Activated CD8-positive, alpha-beta T cell treated with anti-CD3 and anti-CD28 coated beads for 36 hours (primary cell): ENCODE results near the gene RPS19. TPM values are rescaled to one million over a fixed set of nuclear protein-coding genes. Genes with fewer than 3 reads are reported as not detected.

Experiments used
- ATAC-seq: fragments of 200-7000 bp; cut with Tn5 transposase; one replicate; pipeline ENCODE4 v1.10.0; 2021; ENCODE audit warnings: mild to moderate bottlenecking, moderate library complexity
- CTCF ChIA-PET: fragments of 350-600 bp; sonication (Branson Sonifier 250); formaldehyde crosslinking; loops from one replicate; lab custom pipeline; 2021; ENCODE audit warnings: antibody characterized with exemption; lab: Charles Lee
- POLR2A ChIA-PET: fragments of 350-600 bp; sonication (Branson Sonifier 250); formaldehyde crosslinking; loops from one replicate; lab custom pipeline; 2021; ENCODE audit warnings: antibody characterized with exemption; lab: Charles Lee
- DNase-seq: peaks from one replicate; pipeline ENCODE4 v3.0.0-alpha.2; 2020
- H3K27ac Mint-ChIP-seq: one replicate; pipeline ENCODE4 v1.8.0; 2021; ENCODE audit warnings: mild to moderate bottlenecking, mixed read lengths
- H3K27me3 Mint-ChIP-seq: one replicate; pipeline ENCODE4 v1.8.0; 2021; ENCODE audit warnings: mixed read lengths
- H3K36me3 Mint-ChIP-seq: one replicate; pipeline ENCODE4 v1.8.0; 2021; ENCODE audit warnings: low read depth, mixed read lengths
- H3K4me1 Mint-ChIP-seq: one replicate; pipeline ENCODE4 v1.8.0; 2021; ENCODE audit warnings: low read depth, mixed read lengths
- H3K4me3 Mint-ChIP-seq: one replicate; pipeline ENCODE4 v1.8.0; 2021; ENCODE audit warnings: mild to moderate bottlenecking, moderate library complexity, mixed read lengths
- H3K9me3 Mint-ChIP-seq: one replicate; pipeline ENCODE4 v1.8.0; 2021; ENCODE audit warnings: mixed read lengths
- CTCF ChIP-seq: fragments of 200-600 bp; IDR thresholded peaks from one replicate; pipeline ENCODE4 v1.8.0; 2022; ENCODE audit warnings: antibody characterized with exemption, mild to moderate bottlenecking
- intact Hi-C: fragments of 100-400 bp; cut with micrococcal nuclease; formaldehyde crosslinking; loops from one replicate; pipeline ENCODE4 v1.10.0; 2022
- total RNA-seq, 2 experiments: library from RNA; stranded (reverse); gene quantifications; one replicate each; pipeline ENCODE4 v1.2.3, GENCODE V29; 2021

RPS19 gene
- total RNA-seq, 2 experiments from 2014 or later = 3,454 to 3,479 TPM

DNA sequence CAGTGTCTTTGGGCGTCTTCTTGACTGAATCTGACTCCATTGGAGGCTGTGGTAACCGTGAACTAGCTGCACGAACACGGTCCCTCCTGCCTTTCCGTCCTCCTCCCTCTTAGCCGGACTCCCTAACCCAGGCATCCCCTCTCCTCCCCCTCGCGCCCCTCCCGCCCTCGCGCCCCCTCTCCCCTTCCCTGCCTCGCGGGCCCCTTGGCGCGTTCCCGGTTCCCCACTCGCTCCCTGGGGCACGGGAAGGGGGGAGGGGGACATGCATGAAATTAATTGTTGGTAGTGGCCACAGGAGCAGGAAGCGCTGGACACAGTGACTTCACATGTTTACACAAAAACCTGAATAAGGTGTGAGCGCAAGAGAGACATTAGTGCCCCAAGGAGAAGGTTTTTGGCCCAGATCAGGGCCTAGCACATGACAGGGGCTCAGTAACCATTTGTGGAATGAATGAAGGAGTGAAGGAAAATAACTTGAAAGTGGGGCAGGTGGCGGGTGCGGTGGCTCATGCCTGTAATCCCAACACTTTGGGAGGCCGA, 14.9 kb upstream of the RPS19 start:
- CTCF ChIA-PET = no interaction called here
- no peaks in the 10 kb centered on the region for H3K4me1 Mint-ChIP-seq
- TF ChIP-seq CTCF = no peak
- no peak overlapping the region for H3K27ac Mint-ChIP-seq
- H3K27me3 Mint-ChIP-seq = no peaks in the 10 kb centered on the region
- H3K36me3 Mint-ChIP-seq = no peaks in the 10 kb centered on the region
- intact Hi-C loops = no loop called here
- POLR2A ChIA-PET = no interaction called here
- no peak for DNase-seq
- no peak overlapping the region for H3K4me3 Mint-ChIP-seq
- no peaks in the 10 kb centered on the region for H3K9me3 Mint-ChIP-seq
- no peak for ATAC-seq

DNA sequence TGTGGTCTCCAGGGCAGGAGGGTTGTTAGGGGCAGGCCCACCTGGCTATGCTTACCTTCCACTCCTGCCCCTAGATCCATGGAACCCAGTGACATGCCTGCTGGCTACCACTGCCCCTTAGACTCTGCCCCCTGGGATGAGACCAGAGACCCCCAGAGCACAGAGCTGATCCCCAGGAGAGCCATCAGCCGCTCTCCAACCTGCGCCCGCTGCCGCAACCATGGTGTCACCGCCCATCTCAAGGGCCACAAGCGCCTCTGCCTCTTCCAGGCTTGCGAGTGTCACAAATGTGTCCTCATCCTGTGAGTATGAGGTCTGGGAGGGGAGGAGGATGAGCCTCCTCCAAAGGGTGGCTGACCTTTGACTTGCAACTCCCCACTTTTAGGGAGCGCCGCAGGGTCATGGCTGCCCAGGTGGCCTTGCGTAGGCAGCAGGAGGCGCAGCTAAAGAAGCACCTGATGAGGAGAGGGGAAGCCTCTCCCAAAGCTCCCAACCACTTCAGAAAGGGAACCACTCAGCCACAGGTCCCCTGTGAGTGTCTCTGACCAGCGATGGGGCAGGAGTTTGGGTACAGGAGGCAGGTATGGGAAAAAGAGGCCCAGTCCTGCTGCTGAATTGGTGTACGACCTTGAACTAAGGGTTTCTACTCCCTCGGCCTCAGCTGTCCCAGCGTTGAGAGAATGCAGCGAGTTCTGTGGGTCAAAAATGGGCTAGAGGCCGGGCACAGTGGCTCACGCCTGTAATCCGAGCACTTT, 12.5 kb upstream of the RPS19 start:
- intact Hi-C loops = no loop called here
- no peaks in the 10 kb centered on the region for H3K27me3 Mint-ChIP-seq
- no peak overlapping the region for H3K4me3 Mint-ChIP-seq

GRCh38 chr19:41848666-41849065, 11.4 kb upstream of the RPS19 start:
- Mint-ChIP-seq H3K27ac (no peak overlapping the region), H3K9me3 (no peaks in the 10 kb centered on the region), H3K27me3 (no peaks in the 10 kb centered on the region), H3K4me3 (no peak overlapping the region), H3K36me3 (no peaks in the 10 kb centered on the region), H3K4me1 (no peaks in the 10 kb centered on the region)
- ATAC-seq (no peak), DNase-seq (no peak)
- CTCF ChIA-PET = interaction anchor here (1.2 to 1.4 kb wide), 2 partner anchors 11 to 96 kb away, joined by 4 to 7 read pairs; no protein-coding TSS in a partner anchor
- no peak for TF ChIP-seq CTCF
- POLR2A ChIA-PET = no interaction called here
- intact Hi-C loops = no loop called here

More for the DNA sequence above, 12.5 kb upstream of the RPS19 start:
- CTCF ChIA-PET = interaction anchor here (1.1 kb wide), 1 partner anchor 201 kb away, joined by 3 read pairs; no protein-coding TSS in a partner anchor
- no peak overlapping the region for H3K27ac Mint-ChIP-seq
- DNase-seq (no peak), ATAC-seq (no peak)
- H3K36me3 Mint-ChIP-seq = no peaks in the 10 kb centered on the region
- POLR2A ChIA-PET = no interaction called here
- TF ChIP-seq CTCF = no peak
- no peaks in the 10 kb centered on the region for H3K9me3 Mint-ChIP-seq
- no peaks in the 10 kb centered on the region for H3K4me1 Mint-ChIP-seq

GRCh38 chr19:41849067-41849466, 11.0 kb upstream of the RPS19 start:
- ChIA-PET POLR2A (no interaction called here), CTCF (interaction anchor here (1.2 to 1.7 kb wide), 4 partner anchors 10 to 96 kb away, joined by 4 to 7 read pairs (median 6); no protein-coding TSS in a partner anchor)
- Mint-ChIP-seq H3K27ac (no peak overlapping the region), H3K36me3 (no peaks in the 10 kb centered on the region), H3K4me1 (no peaks in the 10 kb centered on the region), H3K9me3 (no peaks in the 10 kb centered on the region), H3K4me3 (no peak overlapping the region), H3K27me3 (no peaks in the 10 kb centered on the region)
- ATAC-seq = no peak
- intact Hi-C loops = no loop called here
- DNase-seq = no peak
- TF ChIP-seq CTCF = no peak

DNA sequence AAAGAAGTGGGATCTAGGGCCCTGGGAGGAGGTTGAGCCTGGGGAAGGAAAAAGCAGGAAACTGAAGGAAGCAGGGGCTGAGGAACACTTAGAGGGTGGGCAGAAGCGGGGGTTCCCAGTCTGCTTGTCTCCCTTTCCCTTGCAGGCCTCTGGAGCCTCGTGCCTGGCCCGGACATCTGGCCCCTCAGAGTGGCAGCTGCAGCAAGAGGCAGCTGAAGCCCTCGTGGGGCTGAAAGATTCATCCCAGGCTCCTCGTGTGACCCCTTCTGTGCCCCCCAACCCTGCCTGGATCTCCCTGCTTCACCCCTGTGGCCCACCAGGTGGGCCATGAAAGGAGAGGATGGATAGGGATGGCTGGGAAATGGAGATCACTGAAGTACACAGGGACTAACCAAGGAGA, 9.7 kb upstream of the RPS19 start:
- no peaks in the 10 kb centered on the region for H3K36me3 Mint-ChIP-seq
- no peaks in the 10 kb centered on the region for H3K9me3 Mint-ChIP-seq
- no peak for ATAC-seq
- no peaks in the 10 kb centered on the region for H3K4me1 Mint-ChIP-seq
- H3K27ac Mint-ChIP-seq = no peak overlapping the region
- TF ChIP-seq CTCF = no peak
- no peak for DNase-seq
- H3K4me3 Mint-ChIP-seq = no peak overlapping the region
- no peaks in the 10 kb centered on the region for H3K27me3 Mint-ChIP-seq
- intact Hi-C loops = no loop called here
- ChIA-PET POLR2A (interaction anchor here (0.8 to 1.5 kb wide), 2 partner anchors 10 to 12 kb away, joined by 3 to 7 read pairs; partner anchors contain the start of gene RPS19), CTCF (interaction anchor here (1.2 to 3.1 kb wide), 5 partner anchors 9 to 97 kb away, joined by 4 to 10 read pairs (median 4); partner anchors contain the start of gene RPS19)
